ENCODE data around the gene IGHMBP2.

The IGHMBP2 gene

GRCh38 chr11:68892576-68892975 lies 11.1 kb upstream of the IGHMBP2 start:
- Histone ChIP-seq H3K9me3 (ENCODE audit: insufficient read depth, low read depth, low read length) (no peaks in the 10 kb centered on the region), H3K36me3 (ENCODE audit: insufficient read depth, low read depth, low read length) (peaks cover 78% of the 10 kb centered on the region), H3K27me3 (ENCODE audit: insufficient read depth, low read length) (no peaks in the 10 kb centered on the region), H3K27ac (ENCODE audit: low read length) (no peak overlapping the region), H3K4me3 (ENCODE audit: low read length) (no peak overlapping the region), H3K9ac (ENCODE audit: low read depth, low read length) (no peak overlapping the region), H3K4me1 (ENCODE audit: insufficient read depth, low read length) (no peaks in the 10 kb centered on the region)

DNA sequence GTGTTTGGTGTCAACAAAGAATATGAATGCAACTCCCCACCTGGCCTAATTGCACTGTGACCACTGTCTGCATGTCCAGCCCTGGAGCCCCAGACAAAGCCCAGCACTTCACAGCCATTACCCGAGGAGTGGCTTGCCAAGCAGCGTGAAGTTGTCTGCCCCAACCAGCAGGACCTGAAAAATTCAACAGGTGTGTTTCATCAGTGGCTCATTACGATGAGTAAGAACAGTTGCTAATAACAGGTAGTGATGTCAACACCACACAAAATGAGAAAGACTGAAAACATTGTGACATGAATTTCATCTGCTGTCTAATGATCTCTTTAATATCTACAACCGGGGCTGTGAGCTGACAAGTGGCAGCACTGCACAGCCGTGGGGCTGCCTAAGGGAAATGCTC lies 10.4 kb upstream of the IGHMBP2 start:
- H3K9me3 ChIP-seq (ENCODE audit: insufficient read depth, low read depth, low read length), result no peaks in the 10 kb centered on the region
- no peak overlapping the region for H3K9ac ChIP-seq (ENCODE audit: low read depth, low read length)
- no peak overlapping the region for H3K4me3 ChIP-seq (ENCODE audit: low read length)
- H3K4me1 ChIP-seq (ENCODE audit: insufficient read depth, low read length), result no peaks in the 10 kb centered on the region
- H3K27ac ChIP-seq (ENCODE audit: low read length), result no peak overlapping the region
- H3K27me3 ChIP-seq (ENCODE audit: insufficient read depth, low read length), result no peaks in the 10 kb centered on the region
- peaks cover 85% of the 10 kb centered on the region for H3K36me3 ChIP-seq (ENCODE audit: insufficient read depth, low read depth, low read length)

- Histone ChIP-seq H3K4me3 (ENCODE audit: low read length) (no peak overlapping the region), H3K9me3 (ENCODE audit: insufficient read depth, low read depth, low read length) (no peaks in the 10 kb centered on the region), H3K27me3 (ENCODE audit: insufficient read depth, low read length) (no peaks in the 10 kb centered on the region), H3K9ac (ENCODE audit: low read depth, low read length) (no peak overlapping the region), H3K27ac (ENCODE audit: low read length) (no peak overlapping the region), H3K36me3 (ENCODE audit: insufficient read depth, low read depth, low read length) (peaks cover 84% of the 10 kb centered on the region), H3K4me1 (ENCODE audit: insufficient read depth, low read length) (no peaks in the 10 kb centered on the region)
These were observed 7.3 kb upstream of the IGHMBP2 start for GRCh38 chr11:68896171-68896959.

- Histone ChIP-seq H3K27ac (ENCODE audit: low read length) (no peak overlapping the region), H3K36me3 (ENCODE audit: insufficient read depth, low read depth, low read length) (peaks cover 78% of the 10 kb centered on the region)
These were observed 6.2 kb upstream of the IGHMBP2 start for GRCh38 chr11:68897441-68897840.

GRCh38 chr11:68900835-68901381 lies 2.8 kb upstream of the IGHMBP2 start:
- Histone ChIP-seq H3K9ac (ENCODE audit: low read depth, low read length) (no peak overlapping the region), H3K27me3 (ENCODE audit: insufficient read depth, low read length) (no peaks in the 10 kb centered on the region), H3K4me3 (ENCODE audit: low read length) (no peak overlapping the region), H3K27ac (ENCODE audit: low read length) (no peak overlapping the region), H3K36me3 (ENCODE audit: insufficient read depth, low read depth, low read length) (peaks cover 44% of the 10 kb centered on the region), H3K4me1 (ENCODE audit: insufficient read depth, low read length) (no peaks in the 10 kb centered on the region; the same call in 1 of the 2 replicates), H3K9me3 (ENCODE audit: insufficient read depth, low read depth, low read length) (no peaks in the 10 kb centered on the region)

More at GRCh38 chr11:68897441-68897840, 6.2 kb upstream of the IGHMBP2 start:
- H3K9ac ChIP-seq (ENCODE audit: low read depth, low read length), result no peak overlapping the region
- no peak overlapping the region for H3K4me3 ChIP-seq (ENCODE audit: low read length)
- no peaks in the 10 kb centered on the region for H3K4me1 ChIP-seq (ENCODE audit: insufficient read depth, low read length)
- no peaks in the 10 kb centered on the region for H3K9me3 ChIP-seq (ENCODE audit: insufficient read depth, low read depth, low read length)
- H3K27me3 ChIP-seq (ENCODE audit: insufficient read depth, low read length), result no peaks in the 10 kb centered on the region

DNA sequence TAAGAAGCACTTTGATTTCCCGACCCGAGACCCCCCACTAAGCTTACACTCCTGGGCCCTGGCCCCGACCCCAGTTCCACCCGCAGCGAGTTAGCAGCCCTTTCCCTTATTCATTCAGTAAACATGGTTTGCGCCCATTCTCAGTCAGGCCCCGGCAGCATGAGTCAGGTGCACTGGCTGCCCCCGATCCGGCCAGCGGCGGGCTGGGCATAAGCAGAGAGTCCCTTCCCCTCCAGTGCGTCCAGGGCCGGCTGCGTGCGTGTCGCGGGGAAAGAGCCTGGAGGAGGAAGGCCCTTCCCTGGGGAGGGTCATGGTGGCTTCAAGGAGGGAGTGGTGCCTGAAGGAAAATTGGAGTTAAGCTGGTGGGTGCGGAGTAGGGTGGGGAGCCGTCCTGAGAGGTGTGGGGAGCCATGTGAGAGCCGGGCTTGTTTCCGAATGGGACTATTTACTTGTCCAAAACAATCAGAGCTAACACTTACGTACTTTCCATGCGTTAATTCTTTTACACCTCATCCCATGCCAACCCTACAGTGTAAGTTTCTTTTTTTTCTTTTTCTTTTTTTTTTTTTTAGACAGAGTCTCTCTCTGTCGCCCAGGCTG lies 657 bp downstream of the IGHMBP2 start:
- no peaks in the 10 kb centered on the region; the same call in 1 of the 2 replicates for H3K4me1 ChIP-seq (ENCODE audit: insufficient read depth, low read length)
- H3K4me3 ChIP-seq (ENCODE audit: low read length), result peak overlapping the region; percentile 98
- H3K9ac ChIP-seq (ENCODE audit: low read depth, low read length), result peak overlapping the region; percentile 97
- peak overlapping the region; percentile 8 for H3K27ac ChIP-seq (ENCODE audit: low read length)
- H3K36me3 ChIP-seq (ENCODE audit: insufficient read depth, low read depth, low read length), result peaks cover 25% of the 10 kb centered on the region
- no peaks in the 10 kb centered on the region for H3K27me3 ChIP-seq (ENCODE audit: insufficient read depth, low read length)
- H3K9me3 ChIP-seq (ENCODE audit: insufficient read depth, low read depth, low read length), result no peaks in the 10 kb centered on the region

DNA sequence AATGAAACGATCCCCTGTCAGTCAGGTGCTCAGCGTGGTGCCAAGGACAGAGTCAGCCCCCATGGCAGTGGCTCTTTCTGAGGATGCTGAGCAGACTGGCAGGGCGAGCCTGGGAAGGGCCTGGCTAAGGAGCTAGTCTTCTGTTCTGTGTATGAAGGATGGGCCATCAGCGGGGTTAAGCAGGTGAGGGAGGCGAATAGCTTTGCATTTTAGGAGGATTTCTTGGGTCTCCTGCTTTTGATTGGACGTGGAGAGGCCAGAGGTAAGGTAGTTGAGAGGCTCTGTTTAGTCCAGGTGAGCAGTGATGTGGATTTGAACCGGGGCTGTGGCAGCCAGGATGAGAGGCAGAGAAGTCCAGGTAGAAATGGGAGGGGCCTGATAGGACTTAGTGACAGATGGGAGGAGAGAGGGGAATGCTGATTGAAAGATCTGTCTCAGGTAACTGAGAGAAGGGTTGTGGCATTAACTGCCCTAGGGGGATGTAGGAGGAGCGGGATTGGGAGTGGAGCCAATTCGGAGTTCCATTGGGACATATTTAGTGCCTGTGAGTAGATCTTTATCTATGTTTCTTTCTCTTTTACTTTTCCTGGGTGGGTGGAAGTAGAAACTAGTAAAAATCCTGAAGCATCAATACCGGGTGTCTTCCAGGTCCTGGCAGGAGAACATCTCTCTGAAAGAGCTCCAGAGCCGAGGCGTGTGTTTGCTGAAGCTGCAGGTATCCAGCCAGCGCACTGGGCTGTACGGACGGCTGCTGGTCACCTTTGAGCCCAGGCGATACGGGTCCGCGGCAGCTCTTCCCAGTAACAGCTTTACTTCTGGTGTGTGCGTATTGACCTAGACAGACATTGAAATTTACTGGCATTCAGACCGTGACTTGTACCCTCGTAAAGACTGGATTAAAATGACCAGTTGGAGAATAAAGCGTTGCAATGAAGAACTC lies 2.0 kb downstream of the IGHMBP2 start:
- Histone ChIP-seq H3K4me1 (ENCODE audit: insufficient read depth, low read length) (no peaks in the 10 kb centered on the region; the same call in 1 of the 2 replicates), H3K9ac (ENCODE audit: low read depth, low read length) (no peak overlapping the region), H3K27me3 (ENCODE audit: insufficient read depth, low read length) (no peaks in the 10 kb centered on the region), H3K36me3 (ENCODE audit: insufficient read depth, low read depth, low read length) (peaks cover 23% of the 10 kb centered on the region), H3K9me3 (ENCODE audit: insufficient read depth, low read depth, low read length) (no peaks in the 10 kb centered on the region), H3K4me3 (ENCODE audit: low read length) (peak overlapping the region; percentile 40; the same call in 1 of the 2 replicates), H3K27ac (ENCODE audit: low read length) (no peak overlapping the region)

DNA sequence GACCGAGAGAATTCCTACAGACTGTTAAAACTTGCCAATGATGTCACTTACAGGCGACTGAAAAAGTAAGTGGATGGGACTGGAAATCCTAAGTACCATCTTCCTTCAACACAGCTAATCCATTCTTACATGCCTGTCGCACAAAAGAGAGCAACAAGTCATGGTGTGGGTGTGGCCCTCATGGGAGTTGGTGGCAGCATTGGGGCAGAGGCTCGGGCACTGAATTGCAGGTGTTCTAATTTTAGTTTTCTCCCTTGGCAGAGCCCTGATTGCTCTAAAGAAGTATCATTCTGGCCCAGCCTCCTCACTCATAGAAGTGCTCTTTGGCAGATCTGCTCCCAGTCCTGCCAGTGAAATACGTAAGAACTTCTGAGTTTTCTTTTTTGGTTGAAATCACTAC lies 4.6 kb downstream of the IGHMBP2 start:
- H3K9ac ChIP-seq (ENCODE audit: low read depth, low read length), result no peak overlapping the region
- peaks cover 46% of the 10 kb centered on the region for H3K36me3 ChIP-seq (ENCODE audit: insufficient read depth, low read depth, low read length)
- no peaks in the 10 kb centered on the region for H3K9me3 ChIP-seq (ENCODE audit: insufficient read depth, low read depth, low read length)
- no peaks in the 10 kb centered on the region for H3K27me3 ChIP-seq (ENCODE audit: insufficient read depth, low read length)
- H3K4me3 ChIP-seq (ENCODE audit: low read length), result no peak overlapping the region
- H3K27ac ChIP-seq (ENCODE audit: low read length), result no peak overlapping the region
- H3K4me1 ChIP-seq (ENCODE audit: insufficient read depth, low read length), result no peaks in the 10 kb centered on the region

DNA sequence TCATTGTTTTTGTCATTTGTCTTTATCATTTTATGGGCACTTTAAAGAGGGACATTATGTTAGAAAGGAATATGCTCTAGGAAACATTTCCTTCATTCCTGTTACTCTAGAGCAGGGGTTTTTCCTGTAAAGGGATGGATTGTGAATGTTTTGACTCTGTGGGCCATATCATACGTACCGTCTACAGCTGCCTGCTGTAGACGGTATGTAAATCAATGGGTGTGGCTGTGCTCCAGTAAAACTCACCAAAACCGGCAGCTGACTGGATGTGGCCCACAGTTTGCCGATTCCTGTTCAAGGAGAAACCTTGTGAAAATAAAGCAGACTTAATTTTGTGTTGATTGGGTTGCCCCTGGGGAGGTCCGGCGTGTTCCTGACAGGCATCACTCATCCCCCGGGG lies 7.3 kb downstream of the IGHMBP2 start:
- no peaks in the 10 kb centered on the region for H3K9me3 ChIP-seq (ENCODE audit: insufficient read depth, low read depth, low read length)
- H3K36me3 ChIP-seq (ENCODE audit: insufficient read depth, low read depth, low read length), result peaks cover 68% of the 10 kb centered on the region
- no peaks in the 10 kb centered on the region for H3K27me3 ChIP-seq (ENCODE audit: insufficient read depth, low read length)
- H3K27ac ChIP-seq (ENCODE audit: low read length), result no peak overlapping the region
- no peaks in the 10 kb centered on the region for H3K4me1 ChIP-seq (ENCODE audit: insufficient read depth, low read length)
- no peak overlapping the region for H3K4me3 ChIP-seq (ENCODE audit: low read length)
- H3K9ac ChIP-seq (ENCODE audit: low read depth, low read length), result no peak overlapping the region

DNA sequence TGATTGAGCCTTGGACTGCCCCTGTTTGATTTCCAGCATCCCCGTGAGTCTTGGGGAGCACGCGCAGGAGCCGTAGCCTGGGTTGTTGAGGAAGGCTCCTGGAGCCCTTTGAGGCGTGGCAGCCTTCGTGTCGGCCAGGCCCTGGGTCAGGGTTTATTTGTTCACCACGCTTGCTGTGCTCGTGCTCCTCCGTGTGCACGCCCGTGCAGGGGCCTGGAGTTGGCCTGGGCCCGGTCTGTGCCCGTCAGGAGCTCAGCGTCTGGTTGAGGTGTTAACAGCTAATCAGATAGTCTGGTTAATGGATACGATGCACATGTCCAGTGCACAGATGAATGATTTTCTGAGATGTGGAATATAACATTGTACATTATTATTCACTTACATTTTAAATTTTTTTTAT lies 8.0 kb downstream of the IGHMBP2 start:
- H3K9me3 ChIP-seq (ENCODE audit: insufficient read depth, low read depth, low read length), result no peaks in the 10 kb centered on the region
- H3K9ac ChIP-seq (ENCODE audit: low read depth, low read length), result no peak overlapping the region
- H3K27me3 ChIP-seq (ENCODE audit: insufficient read depth, low read length), result no peaks in the 10 kb centered on the region
- H3K4me3 ChIP-seq (ENCODE audit: low read length), result no peak overlapping the region
- no peaks in the 10 kb centered on the region for H3K4me1 ChIP-seq (ENCODE audit: insufficient read depth, low read length)
- no peak overlapping the region for H3K27ac ChIP-seq (ENCODE audit: low read length)
- H3K36me3 ChIP-seq (ENCODE audit: insufficient read depth, low read depth, low read length), result peaks cover 76% of the 10 kb centered on the region

DNA sequence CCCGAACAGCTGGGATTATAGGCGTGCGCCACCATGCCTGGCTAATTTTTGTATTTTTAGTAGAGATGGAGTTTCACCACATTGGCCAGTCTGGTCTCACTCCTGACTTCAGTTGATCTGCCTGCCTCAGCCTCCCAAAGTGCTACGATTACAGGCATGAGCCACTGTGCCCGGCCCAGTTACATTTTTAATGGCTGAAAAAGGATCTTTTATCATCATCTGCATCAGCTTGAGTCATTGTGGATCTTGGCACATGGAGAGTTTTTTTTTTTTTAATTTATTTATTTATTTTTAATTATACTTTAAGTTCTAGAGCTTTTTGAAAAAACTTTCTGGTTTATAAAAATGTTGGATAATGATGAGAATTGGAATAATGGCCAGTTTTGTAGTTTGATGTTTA lies 8.6 kb downstream of the IGHMBP2 start:
- no peak overlapping the region for H3K9ac ChIP-seq (ENCODE audit: low read depth, low read length)
- no peak overlapping the region for H3K4me3 ChIP-seq (ENCODE audit: low read length)
- H3K4me1 ChIP-seq (ENCODE audit: insufficient read depth, low read length), result no peaks in the 10 kb centered on the region
- no peak overlapping the region for H3K27ac ChIP-seq (ENCODE audit: low read length)
- no peaks in the 10 kb centered on the region for H3K9me3 ChIP-seq (ENCODE audit: insufficient read depth, low read depth, low read length)
- H3K36me3 ChIP-seq (ENCODE audit: insufficient read depth, low read depth, low read length), result peaks cover 76% of the 10 kb centered on the region
- no peaks in the 10 kb centered on the region for H3K27me3 ChIP-seq (ENCODE audit: insufficient read depth, low read length)
